Measurements from ENCODE around the gene MTFMT.

DNA sequence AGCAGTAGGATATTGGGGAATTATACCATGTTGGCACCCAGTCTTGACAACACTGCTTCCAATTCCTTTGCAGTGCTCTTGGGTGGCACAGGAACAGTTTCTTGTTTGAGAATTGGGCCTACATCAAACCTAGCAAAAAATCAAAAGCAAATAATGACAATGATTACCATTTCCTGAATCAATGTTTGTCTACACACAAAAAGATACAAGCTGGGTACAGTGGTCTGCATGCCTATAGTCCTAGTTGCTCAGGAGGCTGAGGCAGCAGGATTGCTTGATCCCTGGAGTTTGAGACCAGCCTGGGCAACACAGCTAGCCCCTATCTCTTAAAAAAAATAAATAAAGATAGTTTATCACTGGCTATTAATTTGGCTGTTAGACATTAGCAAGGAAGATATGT is 8.0 kb downstream of the MTFMT start:
- TF ChIP-seq TAF1 (IDR thresholded peaks at IDR 0.05; ENCODE audit: low read depth): no peak
- TF ChIP-seq, protein P1, sequence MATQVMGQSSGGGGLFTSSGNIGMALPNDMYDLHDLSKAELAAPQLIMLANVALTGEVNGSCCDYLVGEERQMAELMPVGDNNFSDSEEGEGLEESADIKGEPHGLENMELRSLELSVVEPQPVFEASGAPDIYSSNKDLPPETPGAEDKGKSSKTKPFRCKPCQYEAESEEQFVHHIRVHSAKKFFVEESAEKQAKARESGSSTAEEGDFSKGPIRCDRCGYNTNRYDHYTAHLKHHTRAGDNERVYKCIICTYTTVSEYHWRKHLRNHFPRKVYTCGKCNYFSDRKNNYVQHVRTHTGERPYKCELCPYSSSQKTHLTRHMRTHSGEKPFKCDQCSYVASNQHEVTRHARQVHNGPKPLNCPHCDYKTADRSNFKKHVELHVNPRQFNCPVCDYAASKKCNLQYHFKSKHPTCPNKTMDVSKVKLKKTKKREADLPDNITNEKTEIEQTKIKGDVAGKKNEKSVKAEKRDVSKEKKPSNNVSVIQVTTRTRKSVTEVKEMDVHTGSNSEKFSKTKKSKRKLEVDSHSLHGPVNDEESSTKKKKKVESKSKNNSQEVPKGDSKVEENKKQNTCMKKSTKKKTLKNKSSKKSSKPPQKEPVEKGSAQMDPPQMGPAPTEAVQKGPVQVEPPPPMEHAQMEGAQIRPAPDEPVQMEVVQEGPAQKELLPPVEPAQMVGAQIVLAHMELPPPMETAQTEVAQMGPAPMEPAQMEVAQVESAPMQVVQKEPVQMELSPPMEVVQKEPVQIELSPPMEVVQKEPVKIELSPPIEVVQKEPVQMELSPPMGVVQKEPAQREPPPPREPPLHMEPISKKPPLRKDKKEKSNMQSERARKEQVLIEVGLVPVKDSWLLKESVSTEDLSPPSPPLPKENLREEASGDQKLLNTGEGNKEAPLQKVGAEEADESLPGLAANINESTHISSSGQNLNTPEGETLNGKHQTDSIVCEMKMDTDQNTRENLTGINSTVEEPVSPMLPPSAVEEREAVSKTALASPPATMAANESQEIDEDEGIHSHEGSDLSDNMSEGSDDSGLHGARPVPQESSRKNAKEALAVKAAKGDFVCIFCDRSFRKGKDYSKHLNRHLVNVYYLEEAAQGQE (IDR thresholded peaks at IDR 0.05; ENCODE audit: low read depth): no peak

Data from Ishikawa (cell line).